Kidney epithelial cell (primary cell): ENCODE results near the gene ADAMTSL1. TPM values are rescaled to one million over a fixed set of nuclear protein-coding genes. Genes with fewer than 3 reads are reported as not detected.

Experiments
- DNase-seq: peaks from one replicate; pipeline ENCODE4 v3.0.0-alpha.2; 2010; ENCODE audit warnings: low read depth
- H3K27me3 ChIP-seq: 2 replicates; pipeline ENCODE4 v1.6.0; 2011; ENCODE audit warnings: low read length; ENCODE audit not compliant: control insufficient read depth, insufficient read depth
- H3K36me3 ChIP-seq: 2 replicates; pipeline ENCODE4 v1.5.1; 2011; ENCODE audit warnings: low read length; ENCODE audit not compliant: control insufficient read depth, insufficient read depth
- H3K4me3 ChIP-seq: 2 replicates; pipeline ENCODE4 v1.5.1; 2011; ENCODE audit warnings: low read depth, mild to moderate bottlenecking, control low read depth, low read length
- total RNA-seq: library from RNA; depleted of rRNA; stranded (reverse); fragments of >200 nt; gene quantifications from 2 replicates; pipeline ENCODE4 v1.2.3, GENCODE V29; 2015
- TF ChIP-seq, protein P1 (sequence below): IDR thresholded peaks from 2 replicates; pipeline ENCODE4 v1.5.1; 2011; ENCODE audit warnings: mild to moderate bottlenecking, moderate library complexity, low read length, control low read depth, inconsistent platforms; ENCODE audit not compliant: insufficient read depth, poor library complexity, severe bottlenecking

The ADAMTSL1 gene
- total RNA-seq, 1 donor from 2014 or later, result 0.08 TPM

DNA sequence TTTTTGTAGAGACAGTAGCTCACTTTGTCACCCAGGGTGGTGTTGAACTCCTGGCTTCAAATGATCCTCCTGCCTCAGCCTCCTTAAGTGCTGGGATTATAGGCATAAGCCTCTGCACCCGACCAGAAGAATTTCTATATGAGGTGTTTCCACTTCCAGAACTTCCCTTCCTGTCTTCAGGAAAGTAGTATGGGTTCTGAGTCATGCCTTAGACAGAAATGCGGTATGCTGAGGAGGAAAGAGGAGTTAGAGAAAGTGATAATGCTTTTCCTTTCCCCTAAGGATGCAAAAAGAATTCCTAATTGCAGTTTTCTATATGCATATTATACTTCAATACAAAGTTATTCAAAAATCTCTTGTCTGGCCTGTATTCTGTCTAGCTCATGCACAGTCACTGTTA lies 16.4 kb upstream of the ADAMTSL1 start:
- TF ChIP-seq, protein P1, sequence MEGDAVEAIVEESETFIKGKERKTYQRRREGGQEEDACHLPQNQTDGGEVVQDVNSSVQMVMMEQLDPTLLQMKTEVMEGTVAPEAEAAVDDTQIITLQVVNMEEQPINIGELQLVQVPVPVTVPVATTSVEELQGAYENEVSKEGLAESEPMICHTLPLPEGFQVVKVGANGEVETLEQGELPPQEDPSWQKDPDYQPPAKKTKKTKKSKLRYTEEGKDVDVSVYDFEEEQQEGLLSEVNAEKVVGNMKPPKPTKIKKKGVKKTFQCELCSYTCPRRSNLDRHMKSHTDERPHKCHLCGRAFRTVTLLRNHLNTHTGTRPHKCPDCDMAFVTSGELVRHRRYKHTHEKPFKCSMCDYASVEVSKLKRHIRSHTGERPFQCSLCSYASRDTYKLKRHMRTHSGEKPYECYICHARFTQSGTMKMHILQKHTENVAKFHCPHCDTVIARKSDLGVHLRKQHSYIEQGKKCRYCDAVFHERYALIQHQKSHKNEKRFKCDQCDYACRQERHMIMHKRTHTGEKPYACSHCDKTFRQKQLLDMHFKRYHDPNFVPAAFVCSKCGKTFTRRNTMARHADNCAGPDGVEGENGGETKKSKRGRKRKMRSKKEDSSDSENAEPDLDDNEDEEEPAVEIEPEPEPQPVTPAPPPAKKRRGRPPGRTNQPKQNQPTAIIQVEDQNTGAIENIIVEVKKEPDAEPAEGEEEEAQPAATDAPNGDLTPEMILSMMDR, result no peak
- Histone ChIP-seq H3K36me3 (no peaks in the 10 kb centered on the region), H3K27me3 (no peaks in the 10 kb centered on the region), H3K4me3 (no peak overlapping the region)
- DNase-seq, result no peak

DNA sequence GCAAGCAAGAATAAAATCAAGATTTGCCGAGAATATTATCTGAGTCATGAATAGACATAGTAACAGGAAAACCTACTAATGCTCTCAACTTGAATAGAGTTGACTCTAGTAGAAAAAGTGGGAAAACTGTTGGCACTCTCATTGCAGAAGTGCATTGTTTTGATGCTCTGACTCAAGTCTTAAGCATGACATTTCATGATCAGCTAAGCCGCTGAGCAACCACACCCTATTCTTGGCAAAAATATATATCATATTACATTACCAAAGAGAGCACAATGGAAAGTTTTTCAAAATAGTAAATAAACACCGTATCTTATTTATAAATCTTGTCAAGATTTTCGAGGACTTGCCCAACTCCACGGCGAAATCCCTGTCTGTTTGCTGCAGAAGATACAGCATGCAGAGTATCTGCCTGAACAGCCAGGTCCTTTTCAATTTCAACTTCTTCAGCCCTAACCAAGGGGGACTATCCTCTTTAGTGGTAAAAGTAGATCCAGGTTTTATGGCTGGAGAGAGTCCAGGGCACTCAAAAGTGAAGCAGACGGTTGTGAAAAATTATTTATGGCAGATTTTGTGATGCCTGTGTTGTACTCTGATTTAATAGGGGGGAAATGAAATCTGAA lies 13.9 kb upstream of the ADAMTSL1 start:
- Histone ChIP-seq H3K4me3 (no peak overlapping the region), H3K36me3 (no peaks in the 10 kb centered on the region), H3K27me3 (no peaks in the 10 kb centered on the region)
- peak; percentile 54 for DNase-seq
- TF ChIP-seq, protein P1, result no peak

DNA sequence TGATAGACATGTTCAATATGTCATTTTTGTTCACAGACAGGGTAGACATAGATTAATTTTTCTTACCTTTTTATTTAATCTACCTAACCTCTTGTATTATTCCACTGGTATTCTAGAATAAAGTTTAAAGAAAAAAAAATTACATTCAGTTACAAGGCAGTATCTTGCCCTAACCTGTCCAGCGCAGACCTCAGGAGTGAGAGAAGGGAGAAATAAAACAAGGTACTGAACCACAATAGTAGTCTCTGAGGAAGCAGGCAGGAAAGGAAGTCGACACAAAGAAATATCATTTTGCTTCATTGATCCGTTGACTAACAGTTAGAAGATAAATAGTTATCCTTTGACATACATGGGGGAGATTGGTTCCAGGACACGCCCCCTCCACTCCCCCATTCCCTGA lies 12.5 kb upstream of the ADAMTSL1 start:
- TF ChIP-seq, protein P1, result no peak
- no peaks in the 10 kb centered on the region for H3K27me3 ChIP-seq
- no peak for DNase-seq
- no peaks in the 10 kb centered on the region for H3K36me3 ChIP-seq
- H3K4me3 ChIP-seq, result no peak overlapping the region

DNA sequence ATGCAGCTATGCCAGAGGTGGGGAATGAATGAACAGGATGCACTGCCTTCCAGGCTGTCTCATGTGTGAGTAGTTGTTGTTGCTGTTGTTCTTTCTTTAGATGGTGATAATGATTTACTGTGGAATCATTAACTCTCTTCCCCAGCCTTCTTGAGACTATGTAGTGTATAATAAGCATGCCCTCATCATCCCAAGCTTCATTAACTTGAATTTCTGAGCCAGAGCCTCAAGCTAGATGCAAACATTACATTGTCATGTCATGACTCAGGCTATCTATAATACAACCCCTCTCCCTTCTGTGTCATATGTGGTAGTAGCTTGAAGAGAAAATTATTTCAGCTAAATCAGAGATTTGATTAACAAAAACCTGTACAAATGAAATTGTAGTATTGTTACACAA lies 10.0 kb upstream of the ADAMTSL1 start:
- TF ChIP-seq, protein P1, result no peak
- peak; percentile 52 for DNase-seq

DNA sequence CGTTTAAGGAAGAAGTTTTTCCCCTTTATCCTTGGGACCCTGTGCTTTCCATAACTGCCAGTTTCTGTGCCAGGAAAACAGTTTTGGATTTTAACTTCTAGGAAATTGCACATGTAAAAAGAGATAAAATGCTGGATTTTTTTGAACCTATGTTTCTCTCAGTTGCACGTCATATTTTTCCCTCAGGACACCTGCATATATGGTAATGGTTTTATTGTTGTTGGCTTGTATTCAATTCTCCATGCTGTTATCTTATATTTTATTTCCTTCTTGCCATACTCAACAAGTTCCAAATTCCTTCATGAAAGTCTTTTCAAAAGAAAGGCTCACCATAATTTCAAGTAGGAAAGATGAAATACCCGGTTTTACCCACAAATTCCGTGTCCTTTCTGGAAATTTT lies 7.9 kb upstream of the ADAMTSL1 start:
- Histone ChIP-seq H3K36me3 (no peaks in the 10 kb centered on the region), H3K27me3 (no peaks in the 10 kb centered on the region), H3K4me3 (no peak overlapping the region)
- DNase-seq, result no peak
- TF ChIP-seq, protein P1, result no peak

More for the DNA sequence above, 10.0 kb upstream of the ADAMTSL1 start:
- Histone ChIP-seq H3K27me3 (no peaks in the 10 kb centered on the region), H3K36me3 (no peaks in the 10 kb centered on the region), H3K4me3 (no peak overlapping the region)

DNA sequence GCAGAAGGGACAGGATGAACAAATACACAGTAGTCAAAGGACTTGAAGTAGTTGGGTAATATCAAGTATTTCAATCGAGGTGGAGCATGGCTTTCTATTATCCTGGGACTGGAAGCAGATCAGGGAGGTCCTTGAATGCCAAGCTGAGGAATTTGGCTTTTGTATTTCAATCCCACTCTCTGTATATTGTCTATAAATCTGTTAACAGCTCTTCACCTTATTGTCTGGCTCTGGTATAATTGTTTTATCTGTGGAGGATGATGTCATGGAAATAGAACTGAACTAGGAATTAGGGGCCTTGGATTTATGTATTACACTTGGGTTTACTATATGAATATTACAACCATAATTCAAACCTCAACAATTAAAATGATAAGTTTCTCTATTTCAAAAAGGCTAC lies 6.3 kb upstream of the ADAMTSL1 start:
- Histone ChIP-seq H3K36me3 (no peaks in the 10 kb centered on the region), H3K4me3 (no peak overlapping the region), H3K27me3 (no peaks in the 10 kb centered on the region)
- TF ChIP-seq, protein P1, result no peak
- DNase-seq, result no peak
